ENCODE results near the gene ADGRF1.

- TF ChIP-seq EZH2 (IDR thresholded peaks at IDR 0.05) (no peak), POLR2AphosphoS5 (IDR thresholded peaks at IDR 0.05; ENCODE audit: borderline replicate concordance, low read depth, low read length) (no peak)
Measured at GRCh38 chr6:46972531-46972930, 69.6 kb downstream of the ADGRF1 start.
